Brain microvascular endothelial cell (primary cell): ENCODE measurements around the gene TAMALIN.

Source experiments
- DNase-seq: peaks from one replicate; pipeline ENCODE4 v3.0.0-alpha.2; 2020
- H3K27ac ChIP-seq: fragments of 250-450 bp; sonication (Bioruptor Pico); 2 replicates; pipeline ENCODE4 v1.5.1; 2020; ENCODE audit warnings: mild to moderate bottlenecking, moderate library complexity
- H3K27me3 ChIP-seq: fragments of 250-450 bp; sonication (Bioruptor Pico); replicated peaks from 2 replicates; pipeline ENCODE4 v1.5.1; 2020; ENCODE audit warnings: mild to moderate bottlenecking
- H3K36me3 ChIP-seq: fragments of 250-450 bp; sonication (Bioruptor Pico); replicated peaks from 2 replicates; pipeline ENCODE4 v1.5.1; 2020; ENCODE audit warnings: mild to moderate bottlenecking
- H3K4me3 ChIP-seq: 2 replicates; pipeline ENCODE4 v1.5.1; 2011; ENCODE audit warnings: low read depth, mild to moderate bottlenecking, control low read depth, low read length, moderate library complexity
- CTCF ChIP-seq: IDR thresholded peaks from 2 replicates; pipeline ENCODE4 v1.5.1; 2011; ENCODE audit warnings: low read depth, mild to moderate bottlenecking, moderate library complexity, low read length, control low read depth, inconsistent platforms; ENCODE audit errors: missing control alignments
- in situ Hi-C: cut with HindIII; loops from 2 replicates; pipeline ENCODE4 v1.10.0; 2017; ENCODE audit warnings: low sequenced_read_pairs, low pct_ligation_motif_present

Gene TAMALIN

DNA sequence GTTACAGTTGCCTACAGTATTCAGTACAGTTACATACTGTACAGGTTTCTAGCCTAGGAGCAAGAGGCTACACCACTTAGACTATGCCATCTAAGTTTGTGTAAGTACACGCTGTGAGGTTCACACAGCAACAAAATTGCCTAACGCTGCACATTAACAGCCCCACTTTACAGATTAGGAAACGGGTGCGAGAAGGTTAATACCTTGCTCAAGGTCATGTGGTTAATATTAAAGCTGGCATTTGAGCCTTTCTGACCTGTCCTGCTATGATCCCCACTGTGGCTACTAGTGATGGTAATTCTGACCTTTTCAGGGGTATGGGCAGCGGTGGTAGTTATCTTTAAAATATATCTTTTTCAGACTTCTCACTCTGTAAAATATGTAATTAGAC, 34.3 kb upstream of the TAMALIN start:
- H3K4me3 ChIP-seq = no peak overlapping the region
- peaks cover 9% of the 10 kb centered on the region for H3K36me3 ChIP-seq
- in situ Hi-C loops = no loop called here
- no peak for TF ChIP-seq CTCF
- peak overlapping the region; percentile 80 for H3K27ac ChIP-seq
- no peak for DNase-seq
- H3K27me3 ChIP-seq = no peaks in the 10 kb centered on the region

- in situ Hi-C loops = no loop called here
- peaks cover 9% of the 10 kb centered on the region for H3K36me3 ChIP-seq
- no peaks in the 10 kb centered on the region for H3K27me3 ChIP-seq
- DNase-seq = peak; percentile 70
- TF ChIP-seq CTCF = no peak
- peak overlapping the region; percentile 80 for H3K27ac ChIP-seq
- H3K4me3 ChIP-seq = no peak overlapping the region
Measured at GRCh38 chr12:51972849-51973273, 33.9 kb upstream of the TAMALIN start.

DNA sequence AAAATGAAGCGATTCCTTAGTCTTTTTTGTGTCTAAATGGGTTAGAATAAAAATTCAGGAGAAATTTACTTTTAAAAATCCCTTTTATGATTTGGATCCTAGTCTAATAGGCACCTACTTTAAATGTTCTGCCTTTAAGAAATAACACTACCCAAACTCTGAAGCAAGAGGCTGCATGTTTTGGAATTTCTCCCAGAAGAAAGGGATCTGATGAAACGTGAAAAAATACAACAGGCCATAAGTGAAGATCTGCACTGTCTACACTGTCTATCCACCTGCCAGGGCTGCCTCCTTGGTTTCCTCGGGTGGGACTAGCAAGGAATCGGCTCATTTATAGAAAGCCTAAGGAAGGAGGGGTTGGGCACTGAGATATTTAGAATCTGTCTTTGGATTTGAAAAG, 33.2 kb upstream of the TAMALIN start:
- H3K27ac ChIP-seq = peak overlapping the region; percentile 80
- H3K4me3 ChIP-seq = no peak overlapping the region
- no peak for DNase-seq
- H3K36me3 ChIP-seq = peaks cover 9% of the 10 kb centered on the region
- H3K27me3 ChIP-seq = no peaks in the 10 kb centered on the region
- no peak for TF ChIP-seq CTCF
- in situ Hi-C loops = no loop called here

GRCh38 chr12:51974646-51975045, 32.1 kb upstream of the TAMALIN start:
- TF ChIP-seq CTCF = no peak
- Histone ChIP-seq H3K27ac (peak overlapping the region; percentile 18), H3K36me3 (peaks cover 9% of the 10 kb centered on the region), H3K4me3 (no peak overlapping the region), H3K27me3 (no peaks in the 10 kb centered on the region)
- in situ Hi-C loops = no loop called here
- DNase-seq = no peak

- Histone ChIP-seq H3K4me3 (no peak overlapping the region), H3K27ac (no peak overlapping the region), H3K36me3 (peaks cover 9% of the 10 kb centered on the region), H3K27me3 (no peaks in the 10 kb centered on the region)
- TF ChIP-seq CTCF = no peak
- DNase-seq = no peak
- in situ Hi-C loops = no loop called here
Measured at GRCh38 chr12:51975196-51975595, 31.6 kb upstream of the TAMALIN start.

- Histone ChIP-seq H3K36me3 (peaks cover 13% of the 10 kb centered on the region), H3K27ac (peak overlapping the region; percentile 92), H3K27me3 (no peaks in the 10 kb centered on the region), H3K4me3 (no peak overlapping the region)
- peak; percentile 77 for DNase-seq
- TF ChIP-seq CTCF = peak; percentile 2
- in situ Hi-C loops = no loop called here
Measured at GRCh38 chr12:51976376-51977160, 30.2 kb upstream of the TAMALIN start.
